Activated CD8-positive, alpha-beta memory T cell treated with anti-CD3 and anti-CD28 coated beads, Interleukin-2, amount 50 U/mL, for 24 hours (primary cell): ENCODE measurements around the gene ANKRD35.

Experiments
- DNase-seq: peaks from one replicate; pipeline ENCODE4 v3.0.0-alpha.2; 2020; ENCODE audit errors: extremely low read depth

Gene ANKRD35

GRCh38 chr1:145893306-145894055 is 7.8 kb upstream of the ANKRD35 start:
- DNase-seq, result no peak

GRCh38 chr1:145892486-145893087 is 6.9 kb upstream of the ANKRD35 start:
- DNase-seq, result no peak

- DNase-seq, result peak; percentile 12
Observed at GRCh38 chr1:145891587-145892485, 6.2 kb upstream of the ANKRD35 start.

GRCh38 chr1:145891143-145891542 is 5.5 kb upstream of the ANKRD35 start:
- DNase-seq, result no peak

- no peak for DNase-seq
Observed at GRCh38 chr1:145889722-145890121, 4.1 kb upstream of the ANKRD35 start.

- DNase-seq, result no peak
Observed at GRCh38 chr1:145887631-145888030, 2.0 kb upstream of the ANKRD35 start.

- no peak for DNase-seq
Observed at GRCh38 chr1:145886816-145887215, 1.1 kb upstream of the ANKRD35 start.

- no peak for DNase-seq
Observed at GRCh38 chr1:145886390-145886789, 724 bp upstream of the ANKRD35 start.

GRCh38 chr1:145884675-145885074 is 991 bp downstream of the ANKRD35 start:
- DNase-seq, result no peak

GRCh38 chr1:145879775-145880174 is 5.9 kb downstream of the ANKRD35 start:
- DNase-seq, result no peak

- DNase-seq, result no peak
Observed at GRCh38 chr1:145878724-145879123, 6.9 kb downstream of the ANKRD35 start.

- no peak for DNase-seq
Observed at GRCh38 chr1:145877923-145878486, 7.7 kb downstream of the ANKRD35 start.

GRCh38 chr1:145874646-145875045 is 11.0 kb downstream of the ANKRD35 start:
- DNase-seq, result no peak

GRCh38 chr1:145871994-145872924 is 13.4 kb downstream of the ANKRD35 start:
- no peak for DNase-seq

GRCh38 chr1:145868232-145868631 is 17.4 kb downstream of the ANKRD35 start:
- no peak for DNase-seq

- DNase-seq, result no peak
Observed at GRCh38 chr1:145863282-145864018, 22.2 kb downstream of the ANKRD35 start.

- peak; percentile 55 for DNase-seq
Observed at GRCh38 chr1:145859491-145860023, 26.1 kb downstream of the ANKRD35 start.

GRCh38 chr1:145858901-145859490 is 26.7 kb downstream of the ANKRD35 start, which contains the start of gene PIAS3:
PIAS3 (minus strand) TSS chr1:145859081; CDS start chr1:145858990, 91 bp downstream.
- DNase-seq, result peak; percentile 72

- peak; percentile 20 for DNase-seq
Observed at GRCh38 chr1:145858238-145858900, 27.3 kb downstream of the ANKRD35 start.
